ENCODE measurements around the gene CCDC141. TPM values are rescaled to one million over a fixed set of nuclear protein-coding genes. Genes with fewer than 3 reads are reported as not detected.
A peak's percentile ranks its signal among the peaks of the same experiment; 100 is the strongest.
"Not testable (repeated sequence)": the region's sequence is repeated elsewhere in the genome, so short reads cannot be mapped to it uniquely, and the experiment has no call there.

The CCDC141 gene
- total RNA-seq, 2 experiments from 2014 or later, result 17.0 to 19.5 TPM

- no peaks in the 10 kb centered on the region for H3K27me3 Mint-ChIP-seq (ENCODE audit: low read depth)
- POLR2A ChIA-PET, result no interaction called here
- DNase-seq (no peak), ATAC-seq (no peak)
- peaks cover 6% of the 10 kb centered on the region for H3K36me3 Mint-ChIP-seq (ENCODE audit: low read depth)
- H3K4me3 Mint-ChIP-seq, result no peak overlapping the region
- no peaks in the 10 kb centered on the region for H3K4me1 Mint-ChIP-seq (ENCODE audit: low read depth)
- peaks cover 3% of the 10 kb centered on the region for H3K9me3 Mint-ChIP-seq (ENCODE audit: insufficient read depth)
- CTCF ChIA-PET, result no interaction called here
- H3K27ac Mint-ChIP-seq, result no peak overlapping the region
These were observed 19.7 kb upstream of the CCDC141 start for GRCh38 chr2:179069685-179070084.

GRCh38 chr2:179068991-179069643, 19.2 kb upstream of the CCDC141 start:
- Mint-ChIP-seq H3K27ac (no peak overlapping the region), H3K36me3 (ENCODE audit: low read depth) (peaks cover 6% of the 10 kb centered on the region), H3K4me1 (ENCODE audit: low read depth) (no peaks in the 10 kb centered on the region), H3K4me3 (no peak overlapping the region), H3K9me3 (ENCODE audit: insufficient read depth) (peaks cover 3% of the 10 kb centered on the region), H3K27me3 (ENCODE audit: low read depth) (no peaks in the 10 kb centered on the region)
- DNase-seq (no peak), ATAC-seq (no peak)
- CTCF ChIA-PET, result no interaction called here
- POLR2A ChIA-PET, result no interaction called here

- Mint-ChIP-seq H3K4me1 (ENCODE audit: low read depth) (no peaks in the 10 kb centered on the region), H3K36me3 (ENCODE audit: low read depth) (no peaks in the 10 kb centered on the region), H3K4me3 (no peak overlapping the region), H3K27ac (no peak overlapping the region), H3K9me3 (ENCODE audit: insufficient read depth) (no peaks in the 10 kb centered on the region), H3K27me3 (ENCODE audit: low read depth) (no peaks in the 10 kb centered on the region)
- CTCF ChIA-PET, result interaction anchor here (1.0 to 1.7 kb wide), 2 partner anchors 53 to 70 kb away, joined by 3 to 5 read pairs; no protein-coding TSS in a partner anchor
- POLR2A ChIA-PET, result no interaction called here
- DNase-seq, result no peak
- no peak for ATAC-seq
These were observed 9.2 kb upstream of the CCDC141 start for GRCh38 chr2:179059026-179059700.

- no peaks in the 10 kb centered on the region for H3K36me3 Mint-ChIP-seq (ENCODE audit: low read depth)
- ChIA-PET CTCF (interaction anchor here (0.9 kb wide), 1 partner anchor 72 kb away, joined by 3 read pairs; no protein-coding TSS in a partner anchor), POLR2A (no interaction called here)
- H3K27ac Mint-ChIP-seq, result no peak overlapping the region
- H3K9me3 Mint-ChIP-seq (ENCODE audit: insufficient read depth), result no peaks in the 10 kb centered on the region
- H3K27me3 Mint-ChIP-seq (ENCODE audit: low read depth), result no peaks in the 10 kb centered on the region
- H3K4me1 Mint-ChIP-seq (ENCODE audit: low read depth), result no peaks in the 10 kb centered on the region
- DNase-seq (no peak), ATAC-seq (no peak)
- no peak overlapping the region for H3K4me3 Mint-ChIP-seq
These were observed 7.8 kb upstream of the CCDC141 start for GRCh38 chr2:179057737-179058136.

- peaks cover 28% of the 10 kb centered on the region for H3K4me1 Mint-ChIP-seq (ENCODE audit: low read depth)
- H3K27me3 Mint-ChIP-seq (ENCODE audit: low read depth); POLR2A ChIA-PET; H3K36me3 Mint-ChIP-seq (ENCODE audit: low read depth); H3K9me3 Mint-ChIP-seq (ENCODE audit: insufficient read depth); H3K4me3 Mint-ChIP-seq; CTCF ChIA-PET; DNase-seq; H3K27ac Mint-ChIP-seq; ATAC-seq: not testable (repeated sequence)
These were observed 3.6 kb upstream of the CCDC141 start for GRCh38 chr2:179053568-179053967.

- Mint-ChIP-seq H3K4me3 (no peak overlapping the region), H3K9me3 (ENCODE audit: insufficient read depth) (no peaks in the 10 kb centered on the region), H3K4me1 (ENCODE audit: low read depth) (peaks cover 49% of the 10 kb centered on the region), H3K36me3 (ENCODE audit: low read depth) (peaks cover 11% of the 10 kb centered on the region), H3K27me3 (ENCODE audit: low read depth) (no peaks in the 10 kb centered on the region), H3K27ac (no peak overlapping the region)
- POLR2A ChIA-PET, result no interaction called here
- DNase-seq, result no peak
- CTCF ChIA-PET, result interaction anchor here (1.3 to 3.2 kb wide), 2 partner anchors 20 to 31 kb away, joined by 4 to 27 read pairs; no protein-coding TSS in a partner anchor
- ATAC-seq, result no peak
These were observed 1.3 kb upstream of the CCDC141 start for GRCh38 chr2:179051250-179051649.

- ChIA-PET POLR2A (no interaction called here), CTCF (interaction anchor here (1.3 to 3.2 kb wide), 2 partner anchors 19 to 30 kb away, joined by 4 to 27 read pairs; no protein-coding TSS in a partner anchor)
- no peak for DNase-seq
- no peak for ATAC-seq
- H3K27me3 Mint-ChIP-seq (ENCODE audit: low read depth), result no peaks in the 10 kb centered on the region
- H3K27ac Mint-ChIP-seq, result peak overlapping the region; percentile 66
- no peak overlapping the region for H3K4me3 Mint-ChIP-seq
- H3K4me1 Mint-ChIP-seq (ENCODE audit: low read depth), result peaks cover 54% of the 10 kb centered on the region
- H3K9me3 Mint-ChIP-seq (ENCODE audit: insufficient read depth), result no peaks in the 10 kb centered on the region
- peaks cover 16% of the 10 kb centered on the region for H3K36me3 Mint-ChIP-seq (ENCODE audit: low read depth)
These were observed 818 bp upstream of the CCDC141 start for GRCh38 chr2:179050755-179051154.

- ATAC-seq (peak; percentile 62), DNase-seq (peak; percentile 43)
- POLR2A ChIA-PET, result interaction anchor here (1.5 to 2.0 kb wide), 3 partner anchors 15 to 29 kb away, joined by 5 to 20 read pairs (median 7); no protein-coding TSS in a partner anchor
- peak overlapping the region; percentile 85 for H3K4me3 Mint-ChIP-seq
- peaks cover 65% of the 10 kb centered on the region for H3K4me1 Mint-ChIP-seq (ENCODE audit: low read depth)
- H3K9me3 Mint-ChIP-seq (ENCODE audit: insufficient read depth), result peaks cover 6% of the 10 kb centered on the region
- H3K27me3 Mint-ChIP-seq (ENCODE audit: low read depth), result no peaks in the 10 kb centered on the region
- peaks cover 27% of the 10 kb centered on the region for H3K36me3 Mint-ChIP-seq (ENCODE audit: low read depth)
- H3K27ac Mint-ChIP-seq, result peak overlapping the region; percentile 93
- CTCF ChIA-PET, result interaction anchor here (0.7 to 3.2 kb wide), 7 partner anchors 16 to 80 kb away, joined by 3 to 27 read pairs (median 4); no protein-coding TSS in a partner anchor
These were observed 763 bp downstream of the CCDC141 start for GRCh38 chr2:179049203-179049545.

- no peaks in the 10 kb centered on the region for H3K27me3 Mint-ChIP-seq (ENCODE audit: low read depth)
- ATAC-seq (no peak), DNase-seq (no peak)
- peak overlapping the region; percentile 93 for H3K27ac Mint-ChIP-seq
- ChIA-PET POLR2A (no interaction called here), CTCF (no interaction called here)
- peaks cover 7% of the 10 kb centered on the region for H3K9me3 Mint-ChIP-seq (ENCODE audit: insufficient read depth)
- H3K4me1 Mint-ChIP-seq (ENCODE audit: low read depth), result peaks cover 69% of the 10 kb centered on the region
- H3K36me3 Mint-ChIP-seq (ENCODE audit: low read depth), result peaks cover 38% of the 10 kb centered on the region
- peak overlapping the region; percentile 85 for H3K4me3 Mint-ChIP-seq
These were observed 1.8 kb downstream of the CCDC141 start for GRCh38 chr2:179048099-179048498.

GRCh38 chr2:179045602-179046001, 4.3 kb downstream of the CCDC141 start:
- POLR2A ChIA-PET, result interaction anchor here (1.2 kb wide), 1 partner anchor 14 kb away, joined by 4 read pairs; no protein-coding TSS in a partner anchor
- Mint-ChIP-seq H3K36me3 (ENCODE audit: low read depth) (peaks cover 52% of the 10 kb centered on the region), H3K27ac (peak overlapping the region; percentile 48), H3K4me1 (ENCODE audit: low read depth) (peaks cover 58% of the 10 kb centered on the region)
- CTCF ChIA-PET; H3K9me3 Mint-ChIP-seq (ENCODE audit: insufficient read depth); DNase-seq; H3K4me3 Mint-ChIP-seq; ATAC-seq; H3K27me3 Mint-ChIP-seq (ENCODE audit: low read depth): not testable (repeated sequence)

GRCh38 chr2:179044500-179044899, 5.4 kb downstream of the CCDC141 start:
- Mint-ChIP-seq H3K27ac (peak overlapping the region; percentile 53), H3K27me3 (ENCODE audit: low read depth) (no peaks in the 10 kb centered on the region), H3K36me3 (ENCODE audit: low read depth) (peaks cover 54% of the 10 kb centered on the region), H3K4me3 (no peak overlapping the region), H3K9me3 (ENCODE audit: insufficient read depth) (peaks cover 7% of the 10 kb centered on the region), H3K4me1 (ENCODE audit: low read depth) (peaks cover 51% of the 10 kb centered on the region)
- ATAC-seq (no peak), DNase-seq (no peak)
- POLR2A ChIA-PET, result interaction anchor here (1.0 kb wide), 1 partner anchor 13 kb away, joined by 4 read pairs; no protein-coding TSS in a partner anchor
- CTCF ChIA-PET, result interaction anchor here (0.5 to 2.1 kb wide), 8 partner anchors 11 to 85 kb away, joined by 3 to 11 read pairs (median 4); no protein-coding TSS in a partner anchor

GRCh38 chr2:179037807-179038206, 12.1 kb downstream of the CCDC141 start:
- no peak for ATAC-seq
- no peak for DNase-seq
- Mint-ChIP-seq H3K27ac (no peak overlapping the region), H3K9me3 (ENCODE audit: insufficient read depth) (peaks cover 8% of the 10 kb centered on the region), H3K4me1 (ENCODE audit: low read depth) (peaks cover 32% of the 10 kb centered on the region), H3K4me3 (no peak overlapping the region), H3K27me3 (ENCODE audit: low read depth) (no peaks in the 10 kb centered on the region), H3K36me3 (ENCODE audit: low read depth) (peaks cover 32% of the 10 kb centered on the region)
- CTCF ChIA-PET, result no interaction called here
- POLR2A ChIA-PET, result no interaction called here

Data from activated CD8-positive, alpha-beta T cell treated with anti-CD3 and anti-CD28 coated beads, Interleukin-2, amount 10 ng/mL, durations not matched to agents 7 days and 5 days (primary cell).